WTC11 (cell line): ENCODE data around the gene ZNF225. TPM values are rescaled to one million over a fixed set of nuclear protein-coding genes. Genes with fewer than 3 reads are reported as not detected.

Experiments used
- ATAC-seq: fragments of 200-7000 bp; cut with Tn5 transposase; 2 replicates; pipeline ENCODE4 v1.10.0; 2021; ENCODE audit warnings: mild to moderate bottlenecking, moderate library complexity
- CTCF ChIA-PET: fragments of 300-600 bp; sonication (Branson Sonifier 250); formaldehyde crosslinking; loops from one replicate; lab custom pipeline; 2021; ENCODE audit warnings: antibody characterized with exemption; lab: Charles Lee
- POLR2A ChIA-PET: fragments of 350-600 bp; sonication (Branson Sonifier 250); formaldehyde crosslinking; loops from one replicate; lab custom pipeline; 2021; ENCODE audit warnings: antibody characterized with exemption; lab: Charles Lee
- DNase-seq: peaks from one replicate; pipeline ENCODE4 v3.0.0; 2021; ENCODE audit warnings: low spot score
- H3K27ac Mint-ChIP-seq: 2 replicates; pipeline ENCODE4 v1.8.0; 2021; ENCODE audit warnings: mixed read lengths
- H3K27me3 Mint-ChIP-seq: 2 replicates; pipeline ENCODE4 v1.8.0; 2021; ENCODE audit warnings: low read depth, mild to moderate bottlenecking, moderate library complexity, mixed read lengths
- H3K36me3 Mint-ChIP-seq: 2 replicates; pipeline ENCODE4 v1.8.0; 2021; ENCODE audit warnings: mixed read lengths
- H3K4me1 Mint-ChIP-seq: 2 replicates; pipeline ENCODE4 v1.8.0; 2022; ENCODE audit warnings: mixed read lengths
- H3K4me3 Mint-ChIP-seq: 2 replicates; pipeline ENCODE4 v1.8.0; 2021; ENCODE audit warnings: mild to moderate bottlenecking, moderate library complexity, mixed read lengths
- H3K9me3 Mint-ChIP-seq: 2 replicates; pipeline ENCODE4 v1.8.0; 2021; ENCODE audit warnings: mixed read lengths
- ATF1 ChIP-seq: sonication (generic); formaldehyde crosslinking; IDR thresholded peaks from 2 replicates; pipeline ENCODE4 v1.8.1; 2023; ENCODE audit warnings: mild to moderate bottlenecking, moderate library complexity, missing genetic modification reagents
- ATF6 ChIP-seq: sonication (generic); formaldehyde crosslinking; IDR thresholded peaks from 2 replicates; pipeline ENCODE4 v1.8.1; 2023; ENCODE audit warnings: mild to moderate bottlenecking, missing genetic modification reagents
- CREB1 ChIP-seq: sonication (generic); formaldehyde crosslinking; IDR thresholded peaks from 2 replicates; pipeline ENCODE4 v1.8.0; 2023; ENCODE audit warnings: mild to moderate bottlenecking, missing genetic modification reagents
- ETV6 ChIP-seq: sonication (generic); formaldehyde crosslinking; IDR thresholded peaks from 2 replicates; pipeline ENCODE4 v1.8.1; 2022; ENCODE audit warnings: mild to moderate bottlenecking, missing genetic modification reagents
- GABPB1 ChIP-seq: sonication (generic); formaldehyde crosslinking; IDR thresholded peaks from 2 replicates; pipeline ENCODE4 v1.8.1; 2023; ENCODE audit warnings: mild to moderate bottlenecking, missing genetic modification reagents
- IRF2 ChIP-seq: sonication (generic); formaldehyde crosslinking; IDR thresholded peaks from 2 replicates; pipeline ENCODE4 v1.8.0; 2022; ENCODE audit warnings: low read depth, missing genetic modification reagents, borderline replicate concordance
- MXD4 ChIP-seq: fragments of 250-450 bp; sonication (Bioruptor Pico); IDR thresholded peaks from 2 replicates; pipeline ENCODE4 v1.8.0; 2021; ENCODE audit warnings: mild to moderate bottlenecking, moderate library complexity, borderline replicate concordance
- NR3C1 ChIP-seq: sonication (generic); formaldehyde crosslinking; conservative IDR thresholded peaks from 2 replicates; pipeline ENCODE4 v1.8.1; 2023; ENCODE audit warnings: low read depth, mild to moderate bottlenecking, missing genetic modification reagents
- SMAD3 ChIP-seq: sonication (generic); formaldehyde crosslinking; IDR thresholded peaks from 2 replicates; pipeline ENCODE4 v1.8.0; 2022; ENCODE audit warnings: missing genetic modification reagents, mild to moderate bottlenecking, borderline replicate concordance
- SP1 ChIP-seq: sonication (generic); formaldehyde crosslinking; conservative IDR thresholded peaks from 2 replicates; pipeline ENCODE4 v1.8.1; 2022; ENCODE audit warnings: missing genetic modification reagents
- TEAD1 ChIP-seq: sonication (generic); formaldehyde crosslinking; IDR thresholded peaks from 2 replicates; pipeline ENCODE4 v1.8.0; 2022; ENCODE audit warnings: mild to moderate bottlenecking, missing genetic modification reagents
- USF1 ChIP-seq: sonication (generic); formaldehyde crosslinking; IDR thresholded peaks from 2 replicates; pipeline ENCODE4 v1.8.0; 2022; ENCODE audit warnings: mild to moderate bottlenecking, missing genetic modification reagents
- ZNF138 ChIP-seq: sonication (generic); formaldehyde crosslinking; conservative IDR thresholded peaks from 2 replicates; pipeline ENCODE4 v1.8.1; 2022; ENCODE audit warnings: mild to moderate bottlenecking, moderate library complexity, missing genetic modification reagents
- ZNF263 ChIP-seq: sonication (generic); formaldehyde crosslinking; IDR thresholded peaks from 2 replicates; pipeline ENCODE4 v1.8.1; 2022; ENCODE audit warnings: low read depth, mild to moderate bottlenecking, moderate library complexity, missing genetic modification reagents
- ZNF317 ChIP-seq: sonication (generic); formaldehyde crosslinking; IDR thresholded peaks from 2 replicates; pipeline ENCODE4 v1.8.1; 2023; ENCODE audit warnings: low read depth, mild to moderate bottlenecking, moderate library complexity, missing genetic modification reagents, borderline replicate concordance
- ZNF532 ChIP-seq: fragments of 250-450 bp; sonication (Bioruptor Pico); IDR thresholded peaks from 2 replicates; pipeline ENCODE4 v1.9.0; 2021; ENCODE audit warnings: mild to moderate bottlenecking, borderline replicate concordance
- total RNA-seq: library from RNA; stranded (reverse); gene quantifications from 3 replicates; pipeline ENCODE4 v1.2.3, GENCODE V29; 2021
- TF ChIP-seq, protein P1 (sequence below): sonication (generic); formaldehyde crosslinking; IDR thresholded peaks from 2 replicates; pipeline ENCODE4 v1.8.0; 2022; ENCODE audit warnings: mild to moderate bottlenecking, missing genetic modification reagents
- TF ChIP-seq, protein P2 (sequence below): sonication (generic); formaldehyde crosslinking; IDR thresholded peaks from 2 replicates; pipeline ENCODE4 v1.8.1; 2023; ENCODE audit warnings: mild to moderate bottlenecking, missing genetic modification reagents, moderate library complexity

The ZNF225 gene
- total RNA-seq, 1 experiment from 2014 or later, result 3.9 TPM

DNA sequence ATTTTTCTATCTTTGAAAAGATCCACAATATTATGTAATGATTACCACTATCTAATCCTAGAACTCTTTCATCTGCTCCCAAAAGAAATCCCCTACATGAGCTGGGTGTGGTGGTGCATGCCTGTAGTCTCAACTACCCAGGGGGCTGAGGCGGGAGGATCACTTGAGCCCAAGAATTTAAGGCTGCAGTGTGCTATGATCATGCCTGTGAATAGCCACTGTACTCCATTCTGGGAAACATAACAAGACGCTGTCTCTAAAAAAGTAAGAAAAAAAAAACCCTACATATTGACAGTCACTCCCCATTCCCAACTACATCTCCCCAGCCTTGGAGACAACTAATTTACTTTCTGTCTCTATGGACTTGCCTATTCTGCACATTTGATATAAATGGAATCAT, 50.6 kb downstream of the ZNF225 start (continued):
- no peak for TF ChIP-seq ZNF317
- TF ChIP-seq NR3C1 (CRISPR knock-in tag), result no peak
- no peak for TF ChIP-seq ETV6 (CRISPR knock-in tag)
- TF ChIP-seq CREB1 (CRISPR knock-in tag), result no peak
- no peak for TF ChIP-seq SP1 (CRISPR knock-in tag)
- TF ChIP-seq SMAD3 (CRISPR knock-in tag), result no peak
- no peak for TF ChIP-seq ZNF138 (CRISPR knock-in tag)
- no peak for TF ChIP-seq TEAD1 (CRISPR knock-in tag)
- no peak for TF ChIP-seq MXD4 (CRISPR knock-in tag)
- no peak for TF ChIP-seq ZNF532 (CRISPR knock-in tag)
- TF ChIP-seq, protein P1, sequence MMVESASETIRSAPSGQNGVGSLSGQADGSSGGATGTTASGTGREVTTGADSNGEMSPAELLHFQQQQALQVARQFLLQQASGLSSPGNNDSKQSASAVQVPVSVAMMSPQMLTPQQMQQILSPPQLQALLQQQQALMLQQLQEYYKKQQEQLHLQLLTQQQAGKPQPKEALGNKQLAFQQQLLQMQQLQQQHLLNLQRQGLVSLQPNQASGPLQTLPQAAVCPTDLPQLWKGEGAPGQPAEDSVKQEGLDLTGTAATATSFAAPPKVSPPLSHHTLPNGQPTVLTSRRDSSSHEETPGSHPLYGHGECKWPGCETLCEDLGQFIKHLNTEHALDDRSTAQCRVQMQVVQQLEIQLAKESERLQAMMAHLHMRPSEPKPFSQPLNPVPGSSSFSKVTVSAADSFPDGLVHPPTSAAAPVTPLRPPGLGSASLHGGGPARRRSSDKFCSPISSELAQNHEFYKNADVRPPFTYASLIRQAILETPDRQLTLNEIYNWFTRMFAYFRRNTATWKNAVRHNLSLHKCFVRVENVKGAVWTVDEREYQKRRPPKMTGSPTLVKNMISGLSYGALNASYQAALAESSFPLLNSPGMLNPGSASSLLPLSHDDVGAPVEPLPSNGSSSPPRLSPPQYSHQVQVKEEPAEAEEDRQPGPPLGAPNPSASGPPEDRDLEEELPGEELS (CRISPR knock-in tag), result no peak
- TF ChIP-seq, protein P2, sequence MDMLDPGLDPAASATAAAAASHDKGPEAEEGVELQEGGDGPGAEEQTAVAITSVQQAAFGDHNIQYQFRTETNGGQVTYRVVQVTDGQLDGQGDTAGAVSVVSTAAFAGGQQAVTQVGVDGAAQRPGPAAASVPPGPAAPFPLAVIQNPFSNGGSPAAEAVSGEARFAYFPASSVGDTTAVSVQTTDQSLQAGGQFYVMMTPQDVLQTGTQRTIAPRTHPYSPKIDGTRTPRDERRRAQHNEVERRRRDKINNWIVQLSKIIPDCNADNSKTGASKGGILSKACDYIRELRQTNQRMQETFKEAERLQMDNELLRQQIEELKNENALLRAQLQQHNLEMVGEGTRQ (CRISPR knock-in tag), result no peak
- TF ChIP-seq USF1 (CRISPR knock-in tag), result no peak

- H3K9me3 Mint-ChIP-seq, result peaks cover 9% of the 10 kb centered on the region
These were observed 51.1 kb downstream of the ZNF225 start for GRCh38 chr19:44164327-44164672.

More at GRCh38 chr19:44164327-44164672, 51.1 kb downstream of the ZNF225 start:
- Mint-ChIP-seq H3K36me3 (peaks cover 25% of the 10 kb centered on the region), H3K27me3 (peaks cover 12% of the 10 kb centered on the region; the same call in 1 of the 2 replicates), H3K27ac (peak overlapping the region; percentile 98), H3K4me1 (peaks cover 7% of the 10 kb centered on the region), H3K4me3 (peak overlapping the region; percentile 99)
- ChIA-PET POLR2A (interaction anchor here (0.9 to 1.3 kb wide), 2 partner anchors 51 to 52 kb away, joined by 5 to 8 read pairs; partner anchors contain the start of gene ZNF225), CTCF (interaction anchor here (0.8 to 1.2 kb wide), 4 partner anchors 24 to 336 kb away, joined by 3 to 6 read pairs (median 4); partner anchors contain the start of genes ZNF180 and ZNF227)
- DNase-seq, result no peak
- no peak for TF ChIP-seq IRF2 (CRISPR knock-in tag)
- no peak for TF ChIP-seq ATF6
- no peak for TF ChIP-seq GABPB1 (CRISPR knock-in tag)
- TF ChIP-seq ATF1, result no peak
- TF ChIP-seq ZNF263 (CRISPR knock-in tag), result no peak
- TF ChIP-seq CREB1 (CRISPR knock-in tag), result no peak
- no peak for ATAC-seq
